Measurements from ENCODE around the gene RLN3.

DNA sequence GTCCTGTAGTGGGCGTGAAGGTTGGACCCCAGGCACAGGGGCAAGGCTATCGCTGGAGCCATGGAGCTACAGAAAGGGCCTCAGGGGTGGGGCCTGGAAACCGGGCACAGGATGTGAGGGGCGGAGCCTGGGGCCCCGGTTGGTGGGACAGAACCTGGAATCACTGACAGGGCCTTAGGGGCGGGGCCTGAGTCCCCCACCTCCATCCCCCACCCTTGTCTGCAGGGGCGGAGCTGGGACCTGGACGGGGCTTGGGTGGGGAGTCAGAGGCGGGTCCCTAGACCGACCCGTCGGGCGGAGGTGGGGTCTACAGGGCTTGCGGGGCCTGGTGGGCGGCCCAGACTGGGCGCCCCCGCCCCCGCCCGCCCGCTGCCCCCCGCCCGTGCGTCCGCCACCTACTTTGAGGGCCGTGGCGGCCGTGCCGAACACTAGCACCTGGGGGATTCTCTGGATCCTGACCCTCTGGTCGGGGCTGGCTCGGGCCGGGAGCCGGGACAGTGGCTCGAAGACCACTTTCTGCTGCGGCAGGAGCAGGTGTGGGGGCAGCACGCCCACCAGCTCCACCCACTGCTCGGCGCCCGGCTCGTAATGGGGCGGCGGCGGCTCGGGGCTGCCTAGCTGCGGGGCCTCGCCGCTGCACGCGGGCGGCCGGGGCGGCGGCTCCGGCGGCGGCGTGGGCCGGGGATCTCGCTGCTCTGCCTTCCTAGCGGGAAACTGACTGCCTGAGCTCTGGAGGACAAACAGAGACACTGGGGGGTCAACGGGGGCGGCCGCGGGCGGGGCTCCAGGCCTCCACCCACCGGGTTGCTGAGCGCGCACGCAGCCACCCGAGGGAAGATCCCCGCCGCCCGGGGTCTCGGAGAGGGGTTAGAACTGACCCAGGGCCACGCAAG, 49.4 kb upstream of the RLN3 start:
- TF ChIP-seq, protein P1, sequence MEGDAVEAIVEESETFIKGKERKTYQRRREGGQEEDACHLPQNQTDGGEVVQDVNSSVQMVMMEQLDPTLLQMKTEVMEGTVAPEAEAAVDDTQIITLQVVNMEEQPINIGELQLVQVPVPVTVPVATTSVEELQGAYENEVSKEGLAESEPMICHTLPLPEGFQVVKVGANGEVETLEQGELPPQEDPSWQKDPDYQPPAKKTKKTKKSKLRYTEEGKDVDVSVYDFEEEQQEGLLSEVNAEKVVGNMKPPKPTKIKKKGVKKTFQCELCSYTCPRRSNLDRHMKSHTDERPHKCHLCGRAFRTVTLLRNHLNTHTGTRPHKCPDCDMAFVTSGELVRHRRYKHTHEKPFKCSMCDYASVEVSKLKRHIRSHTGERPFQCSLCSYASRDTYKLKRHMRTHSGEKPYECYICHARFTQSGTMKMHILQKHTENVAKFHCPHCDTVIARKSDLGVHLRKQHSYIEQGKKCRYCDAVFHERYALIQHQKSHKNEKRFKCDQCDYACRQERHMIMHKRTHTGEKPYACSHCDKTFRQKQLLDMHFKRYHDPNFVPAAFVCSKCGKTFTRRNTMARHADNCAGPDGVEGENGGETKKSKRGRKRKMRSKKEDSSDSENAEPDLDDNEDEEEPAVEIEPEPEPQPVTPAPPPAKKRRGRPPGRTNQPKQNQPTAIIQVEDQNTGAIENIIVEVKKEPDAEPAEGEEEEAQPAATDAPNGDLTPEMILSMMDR (conservative IDR thresholded peaks at IDR 0.05; ENCODE audit: low read length) = no peak
- no peak for TF ChIP-seq EZH2phosphoT487 (IDR thresholded peaks at IDR 0.05; ENCODE audit: borderline replicate concordance)

Measured in Loucy (cell line).